Naive thymus-derived CD8-positive, alpha-beta T cell (primary cell): ENCODE results near the gene OR8H2. TPM values are rescaled to one million over a fixed set of nuclear protein-coding genes. Genes with fewer than 3 reads are reported as not detected.
"Not testable (repeated sequence)": the region's sequence is repeated elsewhere in the genome, so short reads cannot be mapped to it uniquely, and the experiment has no call there.

Source experiments
- ATAC-seq, 2 donors: fragments of 150-1000 bp; cut with Tn5 transposase in 1 of 2; sonication (Bioruptor Pico), chemical (Tn5 transposase) in 1 of 2; 1 replicate in 1 of 2; 2 replicates in 1 of 2; pipeline ENCODE4 v1.10.0; 2021; ENCODE audit warnings: mild to moderate bottlenecking in 2 of 2, moderate library complexity in 2 of 2
- POLR2A ChIA-PET: fragments of 350-600 bp; sonication (Branson Sonifier 250); formaldehyde crosslinking; loops from one replicate; lab custom pipeline; 2021; ENCODE audit warnings: antibody characterized with exemption; lab: Charles Lee
- DNase-seq, 10 donors: peaks; one replicate each; pipeline versions ENCODE4 v3.0.0 to v3.0.0-alpha.2; 2020 to 2022
- H3K27ac Mint-ChIP-seq, 10 donors: one replicate each; pipeline ENCODE4 v1.8.0; 2020 to 2022; ENCODE audit warnings: mild to moderate bottlenecking in 10 of 10, mixed read lengths in 10 of 10, moderate library complexity in 4 of 10, inconsistent platforms in 1 of 10
- H3K27me3 Mint-ChIP-seq, 5 donors: one replicate each; pipeline ENCODE4 v1.8.0; 2021 to 2022; ENCODE audit warnings: mixed read lengths in 5 of 5
- H3K36me3 Mint-ChIP-seq, 3 donors: one replicate each; pipeline ENCODE4 v1.8.0; 2020 to 2022; ENCODE audit warnings: mixed read lengths in 3 of 3, mild to moderate bottlenecking in 2 of 3, inconsistent platforms in 1 of 3
- H3K4me1 Mint-ChIP-seq, 4 donors: one replicate each; pipeline ENCODE4 v1.8.0; 2021 to 2022; ENCODE audit warnings: mixed read lengths in 4 of 4
- H3K4me3 Mint-ChIP-seq, 10 donors: one replicate each; pipeline ENCODE4 v1.8.0; 2020 to 2022; ENCODE audit warnings: mild to moderate bottlenecking in 10 of 10, mixed read lengths in 10 of 10, moderate library complexity in 6 of 10, inconsistent platforms in 1 of 10
- H3K9me3 Mint-ChIP-seq, 9 donors: one replicate each; pipeline ENCODE4 v1.8.0; 2020 to 2022; ENCODE audit warnings: mixed read lengths in 9 of 9, mild to moderate bottlenecking in 3 of 9, inconsistent platforms in 1 of 9, moderate library complexity in 1 of 9
- polyA plus RNA-seq, 3 donors: library from polyadenylated mRNA; unstranded; fragments of 300-500 nt; fragmentation: Illumina TruSeq; gene quantifications; one replicate each; pipeline ENCODE4 v1.2.3, GENCODE V29; 2021
- total RNA-seq, 8 experiments: library from RNA in 2 of 8; stranded (reverse) in 2 of 8; gene quantifications; one replicate each; pipeline ENCODE4 v1.2.3 and lab custom pipeline; 2021 to 2026

OR8H2 gene, protein sequence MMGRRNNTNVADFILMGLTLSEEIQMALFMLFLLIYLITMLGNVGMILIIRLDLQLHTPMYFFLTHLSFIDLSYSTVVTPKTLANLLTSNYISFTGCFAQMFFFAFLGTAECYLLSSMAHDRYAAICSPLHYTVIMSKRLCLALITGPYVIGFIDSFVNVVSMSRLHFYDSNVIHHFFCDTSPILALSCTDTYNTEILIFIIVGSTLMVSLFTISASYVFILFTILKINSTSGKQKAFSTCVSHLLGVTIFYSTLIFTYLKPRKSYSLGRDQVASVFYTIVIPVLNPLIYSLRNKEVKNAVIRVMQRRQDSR
- total RNA-seq (not detected), polyA plus RNA-seq (not detected), total RNA-seq (lab: John Stamatoyannopoulos, UW) (0 reads per million in 6 experiments)

DNA sequence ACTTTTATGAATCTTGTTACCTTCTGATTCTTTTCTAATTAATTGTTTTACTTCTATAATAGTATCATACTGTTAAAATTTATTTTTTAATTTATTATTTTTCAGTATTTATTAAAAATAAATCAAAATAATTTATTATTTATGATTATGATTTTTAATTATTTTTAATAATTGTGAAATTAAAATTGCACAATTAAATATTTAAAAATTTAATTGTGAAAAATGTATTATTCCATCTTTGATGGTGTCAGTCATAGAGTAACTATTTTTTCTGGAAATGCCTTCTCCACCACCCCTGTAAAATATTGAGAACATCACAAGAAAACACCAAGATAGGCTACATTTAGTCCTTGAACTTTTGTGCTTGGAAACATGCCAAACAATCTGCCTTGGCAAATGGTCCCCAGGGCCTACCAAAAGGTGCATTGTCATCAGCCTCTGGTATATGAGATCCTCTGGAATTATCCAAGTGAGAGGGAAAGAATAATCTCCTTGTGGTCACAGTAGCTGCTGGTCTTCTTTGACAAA is at the start of gene OR8H2:
TSS of gene OR8H2 (plus strand) at position 478 of the 528 bp plus-strand sequence. CDS start 1,356 bp downstream, outside the sequence.
- H3K4me3 Mint-ChIP-seq = no peak within 1 kb of the TSS

GRCh38 chr11:56056366-56056765 is 47.1 kb upstream of the OR8H2 start:
- DNase-seq, POLR2A ChIA-PET, ATAC-seq, H3K27me3 Mint-ChIP-seq, H3K4me1 Mint-ChIP-seq, H3K27ac Mint-ChIP-seq, H3K4me3 Mint-ChIP-seq: not testable (repeated sequence)
- H3K9me3 Mint-ChIP-seq = peaks cover 7 to 44% (median 18%) of the 10 kb centered on the region in 9 donors
- H3K36me3 Mint-ChIP-seq = peaks cover 0 to 12% (median 0%) of the 10 kb centered on the region in 3 donors

More for the DNA sequence above, at the start of gene OR8H2:
- no peak within 1 kb of the TSS for H3K27ac Mint-ChIP-seq
- POLR2A ChIA-PET = no interaction called here
- H3K27me3 Mint-ChIP-seq = no peaks in the 10 kb centered on the region
- ATAC-seq (no peak), DNase-seq (no peak)
- H3K4me1 Mint-ChIP-seq = no peaks in the 10 kb centered on the region
- peaks cover 0 to 9% (median 0%) of the 10 kb centered on the region in 3 donors for H3K36me3 Mint-ChIP-seq
- H3K9me3 Mint-ChIP-seq = peaks cover under 1 to 32% (median 12%) of the 10 kb centered on the region in 9 donors

GRCh38 chr11:56057661-56058237 is 45.7 kb upstream of the OR8H2 start:
- H3K4me1 Mint-ChIP-seq, ATAC-seq, H3K27me3 Mint-ChIP-seq, H3K27ac Mint-ChIP-seq, POLR2A ChIA-PET, DNase-seq, H3K4me3 Mint-ChIP-seq: not testable (repeated sequence)
- Mint-ChIP-seq H3K36me3 (peaks cover 0 to 12% (median 0%) of the 10 kb centered on the region in 3 donors), H3K9me3 (peaks cover 7 to 44% (median 16%) of the 10 kb centered on the region in 9 donors)

- H3K27me3 Mint-ChIP-seq, H3K4me1 Mint-ChIP-seq, DNase-seq, H3K27ac Mint-ChIP-seq, ATAC-seq, H3K4me3 Mint-ChIP-seq, POLR2A ChIA-PET: not testable (repeated sequence)
- peaks cover 7 to 44% (median 17%) of the 10 kb centered on the region in 9 donors for H3K9me3 Mint-ChIP-seq
- H3K36me3 Mint-ChIP-seq = peaks cover 0 to 12% (median 0%) of the 10 kb centered on the region in 3 donors
Measured at GRCh38 chr11:56058260-56058780, 45.2 kb upstream of the OR8H2 start.

DNA sequence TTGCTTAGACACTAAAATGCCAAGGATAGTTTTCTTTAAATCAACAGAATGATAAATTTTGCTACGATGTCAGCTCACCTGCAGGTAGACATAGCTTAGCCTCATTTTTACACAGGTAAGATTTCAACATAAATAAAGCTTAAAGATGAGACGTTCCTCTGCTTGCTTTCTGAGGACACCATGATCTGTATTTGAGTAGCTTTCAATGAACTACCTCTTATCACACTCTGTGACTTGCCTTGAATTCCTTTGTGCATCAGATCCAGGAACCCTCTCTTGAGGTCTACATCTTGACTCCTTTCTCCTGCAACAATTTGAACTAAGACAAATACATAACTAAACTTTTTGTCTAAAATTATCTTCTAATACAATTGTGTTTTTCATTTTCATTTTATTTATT is 36.5 kb upstream of the OR8H2 start:
- Mint-ChIP-seq H3K4me1 (no peaks in the 10 kb centered on the region), H3K36me3 (no peaks in the 10 kb centered on the region), H3K4me3 (no peak overlapping the region), H3K27ac (no peak overlapping the region), H3K9me3 (peaks cover 0 to 28% (median 9%) of the 10 kb centered on the region in 9 donors), H3K27me3 (no peaks in the 10 kb centered on the region)
- DNase-seq = no peak
- no peak for ATAC-seq
- POLR2A ChIA-PET = no interaction called here

GRCh38 chr11:56089697-56090096 is 13.8 kb upstream of the OR8H2 start:
- Mint-ChIP-seq H3K27me3 (no peaks in the 10 kb centered on the region), H3K9me3 (peaks cover 0 to 35% (median 6%) of the 10 kb centered on the region in 9 donors), H3K4me1 (no peaks in the 10 kb centered on the region), H3K27ac (no peak overlapping the region), H3K4me3 (no peak overlapping the region), H3K36me3 (no peaks in the 10 kb centered on the region)
- ATAC-seq = no peak
- DNase-seq = no peak
- POLR2A ChIA-PET = no interaction called here

- DNase-seq (no peak), ATAC-seq (no peak)
- Mint-ChIP-seq H3K9me3 (peaks cover 4 to 26% (median 11%) of the 10 kb centered on the region in 9 donors), H3K27me3 (no peaks in the 10 kb centered on the region), H3K36me3 (no peaks in the 10 kb centered on the region), H3K4me1 (no peaks in the 10 kb centered on the region), H3K27ac (no peak within 1 kb of the TSS), H3K4me3 (no peak within 1 kb of the TSS)
- POLR2A ChIA-PET = no interaction called here
Measured at GRCh38 chr11:56093008-56093407, 10.5 kb upstream of the OR8H2 start, which contains the start of gene OR8I2. TSS of gene OR8I2 (plus strand) at chr11:56093308. CDS start at chr11:56093308, 0 bp downstream.

- DNase-seq (no peak), ATAC-seq (no peak)
- Mint-ChIP-seq H3K4me3 (no peak within 1 kb of the TSS), H3K27me3 (no peaks in the 10 kb centered on the region), H3K36me3 (peaks cover 0 to 5% (median 0%) of the 10 kb centered on the region in 3 donors), H3K27ac (no peak within 1 kb of the TSS), H3K9me3 (peaks cover 3 to 29% (median 16%) of the 10 kb centered on the region in 9 donors), H3K4me1 (no peaks in the 10 kb centered on the region)
- POLR2A ChIA-PET = no interaction called here
Measured at GRCh38 chr11:56122073-56122472, 18.6 kb downstream of the OR8H2 start, which contains the start of gene OR8H3. TSS of gene OR8H3 (plus strand) at chr11:56122373. CDS start at chr11:56122373, 0 bp downstream.

DNA sequence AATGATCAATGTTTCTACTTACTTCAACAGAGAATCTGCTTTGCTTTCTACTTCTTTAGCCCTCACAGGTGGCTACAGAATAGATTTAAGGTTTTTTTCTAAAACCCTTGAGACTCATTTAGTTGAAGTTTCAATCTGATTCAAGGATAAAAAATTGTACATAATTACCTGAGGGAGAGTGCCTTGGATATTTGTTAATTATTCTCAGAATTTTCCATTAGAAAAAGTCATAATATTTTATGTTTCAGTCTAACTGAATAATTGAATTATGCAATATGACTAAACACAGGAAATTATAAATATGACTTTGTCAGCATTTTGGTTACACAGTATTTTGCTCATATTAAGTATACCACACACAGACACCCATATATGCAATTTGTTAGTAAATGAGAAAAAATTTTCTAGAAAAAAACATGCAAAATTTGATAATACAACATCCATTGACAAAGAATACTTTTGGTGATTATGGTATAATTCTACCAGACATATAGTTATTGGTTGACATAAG is 36.7 kb downstream of the OR8H2 start, which contains the start of gene OR8J3:
TSS of gene OR8J3 (minus strand) at position 51 of the 511 bp plus-strand sequence. CDS start 2,483 bp downstream, outside the sequence.
- Mint-ChIP-seq H3K4me1 (no peaks in the 10 kb centered on the region), H3K9me3 (peaks cover 5 to 41% (median 19%) of the 10 kb centered on the region in 9 donors), H3K27me3 (no peaks in the 10 kb centered on the region), H3K27ac (no peak within 1 kb of the TSS), H3K36me3 (peaks cover 0 to 6% (median 0%) of the 10 kb centered on the region in 3 donors), H3K4me3 (no peak within 1 kb of the TSS)
- no peak for DNase-seq
- ATAC-seq = no peak
- POLR2A ChIA-PET = no interaction called here

GRCh38 chr11:56143681-56144080 is 40.2 kb downstream of the OR8H2 start:
- H3K9me3 Mint-ChIP-seq = peaks cover 7 to 31% (median 18%) of the 10 kb centered on the region in 9 donors
- H3K4me3 Mint-ChIP-seq, H3K27ac Mint-ChIP-seq, H3K36me3 Mint-ChIP-seq, DNase-seq, ATAC-seq, H3K27me3 Mint-ChIP-seq, POLR2A ChIA-PET, H3K4me1 Mint-ChIP-seq: not testable (repeated sequence)

DNA sequence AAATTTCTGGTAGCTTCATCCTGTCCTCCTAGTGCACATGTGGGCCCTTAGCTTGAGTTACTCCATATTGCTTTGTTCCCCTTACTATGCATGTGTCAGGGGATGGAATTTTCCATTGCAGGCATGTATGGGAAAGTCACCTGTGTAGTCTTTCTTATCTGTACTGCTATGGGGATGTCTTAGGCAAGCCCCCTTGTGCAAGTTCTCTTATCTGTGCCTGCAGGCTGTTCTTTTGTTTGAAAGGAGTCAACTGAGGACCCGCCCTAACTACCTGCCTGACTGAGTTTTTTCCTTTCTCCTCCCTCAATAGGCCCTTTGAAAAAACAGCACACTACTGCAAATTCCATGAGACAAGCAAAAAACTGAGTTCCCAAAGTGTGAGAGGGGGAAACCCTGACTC is 47.9 kb downstream of the OR8H2 start:
- Mint-ChIP-seq H3K9me3 (peaks cover 8 to 70% (median 25%) of the 10 kb centered on the region in 9 donors), H3K36me3 (peaks cover 0 to 13% (median 0%) of the 10 kb centered on the region in 3 donors), H3K27ac (no peak overlapping the region), H3K4me3 (no peak overlapping the region), H3K27me3 (no peaks in the 10 kb centered on the region), H3K4me1 (no peaks in the 10 kb centered on the region)
- POLR2A ChIA-PET = no interaction called here
- no peak for ATAC-seq
- DNase-seq = no peak

DNA sequence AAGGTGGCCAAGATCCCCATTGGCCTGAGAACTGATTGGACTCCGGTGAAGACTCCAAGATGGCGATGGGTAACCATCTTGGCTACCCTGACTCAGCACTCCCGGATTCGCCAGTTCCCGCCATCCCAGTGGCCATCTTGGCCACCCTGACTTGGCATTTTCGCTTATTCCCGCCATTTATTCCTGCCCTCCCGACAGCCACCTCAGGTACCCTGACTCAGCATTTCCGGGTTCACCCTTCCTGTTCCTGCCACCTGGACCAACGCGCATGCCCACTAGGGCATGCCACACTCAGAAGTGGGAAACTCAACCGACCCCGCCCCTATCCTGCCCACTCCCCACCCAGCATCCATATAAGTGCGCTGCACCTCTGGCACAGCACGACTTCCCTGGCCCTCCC is 48.8 kb downstream of the OR8H2 start:
- H3K27ac Mint-ChIP-seq = no peak overlapping the region
- ATAC-seq = no peak
- no peaks in the 10 kb centered on the region for H3K27me3 Mint-ChIP-seq
- H3K9me3 Mint-ChIP-seq = peaks cover 11 to 77% (median 27%) of the 10 kb centered on the region in 9 donors
- POLR2A ChIA-PET = no interaction called here
- DNase-seq = no peak
- peaks cover 0 to 14% (median 0%) of the 10 kb centered on the region in 3 donors for H3K36me3 Mint-ChIP-seq
- no peaks in the 10 kb centered on the region for H3K4me1 Mint-ChIP-seq
- H3K4me3 Mint-ChIP-seq = no peak overlapping the region
